CD8-positive, alpha-beta memory T cell (primary cell): ENCODE data around the gene YTHDF1. TPM values are rescaled to one million over a fixed set of nuclear protein-coding genes. Genes with fewer than 3 reads are reported as not detected.

Experiments used
- CTCF ChIA-PET: fragments of 350-600 bp; sonication (Branson Sonifier 250); formaldehyde crosslinking; loops from one replicate; lab custom pipeline; 2021; ENCODE audit warnings: antibody characterized with exemption; lab: Charles Lee
- POLR2A ChIA-PET: fragments of 350-600 bp; sonication (Branson Sonifier 250); formaldehyde crosslinking; loops from one replicate; lab custom pipeline; 2021; ENCODE audit warnings: antibody characterized with exemption; lab: Charles Lee
- DNase-seq, 5 donors: peaks; one replicate each; pipeline versions ENCODE4 v3.0.0 to v3.0.0-alpha.2; 2020 to 2022; ENCODE audit warnings: mixed read lengths in 1 of 5
- H3K27ac ChIP-seq: one replicate; pipeline ENCODE4 v1.7.0; 2013; ENCODE audit warnings: low read depth, mild to moderate bottlenecking, low read length, moderate library complexity
- H3K27me3 ChIP-seq: 2 replicates; pipeline ENCODE4 v1.7.0; 2013; ENCODE audit warnings: low read length, mild to moderate bottlenecking; ENCODE audit not compliant: insufficient read depth, poor library complexity, severe bottlenecking
- H3K36me3 ChIP-seq: 2 replicates; pipeline ENCODE4 v1.7.0; 2013; ENCODE audit warnings: mild to moderate bottlenecking, low read length, moderate library complexity; ENCODE audit not compliant: insufficient read depth
- H3K4me1 ChIP-seq: 2 replicates; pipeline ENCODE4 v1.7.0; 2013; ENCODE audit warnings: mild to moderate bottlenecking, low read length, moderate library complexity; ENCODE audit not compliant: insufficient read depth
- H3K4me3 ChIP-seq: 2 replicates; pipeline ENCODE4 v1.7.0; 2013; ENCODE audit warnings: mild to moderate bottlenecking, low read length
- H3K9me3 ChIP-seq: 2 replicates; pipeline ENCODE4 v1.7.0; 2013; ENCODE audit warnings: mild to moderate bottlenecking, low read length
- H3K27ac Mint-ChIP-seq, 8 donors: one replicate each; pipeline ENCODE4 v1.8.0; 2020 to 2021; ENCODE audit warnings: mixed read lengths in 8 of 8, mild to moderate bottlenecking in 6 of 8, inconsistent platforms in 3 of 8, moderate library complexity in 3 of 8
- H3K27me3 Mint-ChIP-seq, 2 donors: one replicate each; pipeline ENCODE4 v1.8.0; 2020 to 2021; ENCODE audit warnings: mixed read lengths in 2 of 2, mild to moderate bottlenecking in 1 of 2, moderate library complexity in 1 of 2
- H3K36me3 Mint-ChIP-seq, 3 donors: one replicate each; pipeline ENCODE4 v1.8.0; 2020 to 2021; ENCODE audit warnings: mixed read lengths in 3 of 3, inconsistent platforms in 1 of 3, mild to moderate bottlenecking in 1 of 3
- H3K4me1 Mint-ChIP-seq, 3 donors: one replicate each; pipeline ENCODE4 v1.8.0; 2020 to 2021; ENCODE audit warnings: mixed read lengths in 3 of 3, inconsistent platforms in 1 of 3, mild to moderate bottlenecking in 1 of 3
- H3K4me3 Mint-ChIP-seq, 7 donors: one replicate each; pipeline ENCODE4 v1.8.0; 2020 to 2021; ENCODE audit warnings: mixed read lengths in 7 of 7, mild to moderate bottlenecking in 6 of 7, moderate library complexity in 4 of 7, inconsistent platforms in 2 of 7
- H3K9me3 Mint-ChIP-seq, 5 donors: one replicate each; pipeline ENCODE4 v1.8.0; 2020 to 2022; ENCODE audit warnings: mixed read lengths in 5 of 5, mild to moderate bottlenecking in 3 of 5, moderate library complexity in 2 of 5, inconsistent platforms in 1 of 5
- polyA plus RNA-seq: library from polyadenylated mRNA; unstranded; fragments of 300-500 nt; fragmentation: Illumina TruSeq; gene quantifications from one replicate; pipeline ENCODE4 v1.2.3, GENCODE V29; 2021
- total RNA-seq, 2 experiments: library from RNA; stranded (reverse); gene quantifications; one replicate each; pipeline ENCODE4 v1.2.3, GENCODE V29; 2021

The YTHDF1 gene
- total RNA-seq (10 to 100 TPM; 47.0 to 47.5 TPM), polyA plus RNA-seq (43.1 TPM)

DNA sequence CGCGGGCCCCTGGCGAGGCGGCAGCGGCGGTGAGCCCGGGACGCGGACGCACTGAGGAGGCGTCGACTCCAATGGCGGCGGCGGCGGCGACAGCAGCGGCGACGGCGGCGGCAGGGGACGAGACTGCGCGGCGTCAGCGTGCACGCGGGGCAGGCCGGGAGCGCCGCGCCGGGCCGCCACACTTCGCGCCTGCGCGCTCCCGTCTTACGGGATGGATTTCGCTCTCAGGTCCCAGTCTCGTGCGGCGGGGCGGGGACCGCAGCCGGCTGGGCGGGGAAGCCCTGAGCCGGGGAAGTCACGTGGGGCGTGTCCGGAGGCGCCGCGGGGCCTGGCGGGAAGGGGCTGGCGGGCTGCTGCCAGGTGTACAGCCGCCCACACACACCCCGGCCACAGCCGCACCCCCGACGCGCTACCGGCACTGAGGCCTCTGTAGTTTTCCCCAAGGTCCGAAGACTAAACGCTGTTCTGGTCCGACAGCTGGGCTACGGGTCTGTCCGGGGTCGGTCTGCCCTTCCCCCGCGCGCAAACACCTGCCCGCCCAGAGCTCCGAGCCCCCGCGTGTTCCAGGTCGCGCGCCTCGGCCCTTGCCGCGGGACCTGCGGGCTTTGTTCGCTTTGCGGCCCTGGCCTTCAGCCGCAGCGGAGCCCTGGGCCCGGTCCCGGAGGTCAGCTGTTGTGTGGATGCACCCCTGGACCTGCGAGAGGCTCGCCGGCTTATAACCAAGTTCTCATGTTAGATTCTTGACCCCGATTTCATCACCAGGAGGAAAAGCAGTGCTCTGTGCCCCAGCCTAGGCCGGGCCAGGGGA, at the start of gene YTHDF1:
Gene YTHDF1, minus strand, starts transcription at position 91 of the 808 bp plus-strand sequence. CDS start 239 bp downstream, outside the sequence.
- POLR2A ChIA-PET, result interaction anchor here (0.6 kb wide), 1 partner anchor 327 kb away, joined by 3 read pairs; no protein-coding TSS in a partner anchor
- peaks cover 43 to 48% (median 48%) of the 10 kb centered on the region in 3 donors for H3K4me1 Mint-ChIP-seq
- no peaks in the 10 kb centered on the region for H3K27me3 ChIP-seq

DNA sequence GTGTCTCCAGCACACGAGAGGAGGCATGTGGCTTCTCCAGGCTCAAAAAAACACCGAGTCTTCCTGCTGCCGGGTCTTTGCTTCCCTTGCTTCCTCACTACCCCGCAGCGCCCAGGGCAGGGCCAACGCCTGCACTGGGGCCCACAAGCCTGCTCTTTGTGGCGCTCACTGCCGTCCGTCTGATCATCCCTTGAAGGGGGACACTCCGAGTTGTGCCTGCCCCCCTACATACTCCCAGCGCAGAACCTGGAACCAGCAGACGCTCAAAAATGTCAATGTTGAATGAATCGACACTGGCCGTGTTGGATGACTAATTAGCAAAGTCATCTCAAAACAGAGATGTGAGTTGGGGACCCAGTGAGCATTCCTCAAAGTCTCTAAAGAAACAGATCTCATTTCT, 48.6 kb upstream of the YTHDF1 start:
- Mint-ChIP-seq H3K27ac (no peak overlapping the region), H3K4me3 (no peak overlapping the region), H3K27me3 (peaks cover 13 to 35% of the 10 kb centered on the region in 2 donors), H3K4me1 (peaks cover 2 to 8% (median 6%) of the 10 kb centered on the region in 3 donors), H3K9me3 (no peaks in the 10 kb centered on the region), H3K36me3 (no peaks in the 10 kb centered on the region)
- Histone ChIP-seq H3K9me3 (no peaks in the 10 kb centered on the region), H3K36me3 (no peaks in the 10 kb centered on the region), H3K4me1 (no peaks in the 10 kb centered on the region), H3K4me3 (no peak overlapping the region), H3K27ac (no peak overlapping the region), H3K27me3 (no peaks in the 10 kb centered on the region)
- no peak for DNase-seq
- ChIA-PET CTCF (no interaction called here), POLR2A (interaction anchor here (0.6 kb wide), 1 partner anchor 119 kb away, joined by 3 read pairs; no protein-coding TSS in a partner anchor)

More for the DNA sequence above, at the start of gene YTHDF1:
- peaks cover 15% of the 10 kb centered on the region for H3K36me3 ChIP-seq
- DNase-seq, result peak; percentile 91 to 96 (median 95)
- H3K27ac ChIP-seq, result peak within 1 kb of the TSS; percentile 73
- no peaks in the 10 kb centered on the region for H3K9me3 Mint-ChIP-seq
- peaks cover 0 to 11% of the 10 kb centered on the region in 2 donors for H3K27me3 Mint-ChIP-seq
- peak within 1 kb of the TSS; percentile 87 to 94 (median 91) for H3K4me3 Mint-ChIP-seq
- CTCF ChIA-PET, result interaction anchor here (0.8 to 1.9 kb wide), 2 partner anchors 8 to 9 kb away, joined by 3 to 7 read pairs; no protein-coding TSS in a partner anchor
- H3K27ac Mint-ChIP-seq, result peak within 1 kb of the TSS; percentile 88 to 98 (median 94)
- peak within 1 kb of the TSS; percentile 88 for H3K4me3 ChIP-seq
- H3K4me1 ChIP-seq, result peaks cover 47% of the 10 kb centered on the region
- no peaks in the 10 kb centered on the region for H3K9me3 ChIP-seq
- peaks cover 4 to 41% (median 10%) of the 10 kb centered on the region in 3 donors for H3K36me3 Mint-ChIP-seq

DNA sequence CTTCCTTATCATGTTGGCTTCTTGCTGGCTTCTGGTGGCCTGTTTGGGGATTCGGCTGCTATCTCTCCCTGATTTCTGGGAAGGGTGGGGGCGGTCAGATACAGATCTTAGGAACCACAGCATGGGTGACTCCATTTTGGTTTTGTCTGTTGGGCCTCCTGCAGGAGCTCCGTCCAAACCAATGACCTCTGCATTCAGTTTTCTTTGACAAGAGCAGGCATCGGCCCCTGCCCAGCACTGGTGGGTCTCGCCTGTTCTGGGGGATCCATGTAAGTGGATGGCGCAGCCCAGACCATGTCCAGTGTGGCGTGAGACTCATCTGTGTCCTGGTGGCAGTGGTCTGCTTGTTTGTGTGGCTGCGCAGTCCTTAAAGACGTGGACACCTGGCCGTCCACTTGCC, 48.1 kb upstream of the YTHDF1 start:
- H3K27me3 ChIP-seq, result no peaks in the 10 kb centered on the region
- H3K9me3 ChIP-seq, result no peaks in the 10 kb centered on the region
- H3K36me3 ChIP-seq, result no peaks in the 10 kb centered on the region
- Mint-ChIP-seq H3K4me1 (peaks cover 2 to 8% (median 6%) of the 10 kb centered on the region in 3 donors), H3K9me3 (no peaks in the 10 kb centered on the region), H3K36me3 (no peaks in the 10 kb centered on the region), H3K27me3 (peaks cover 13 to 35% of the 10 kb centered on the region in 2 donors), H3K27ac (no peak overlapping the region), H3K4me3 (no peak overlapping the region)
- H3K4me1 ChIP-seq, result no peaks in the 10 kb centered on the region
- no peak overlapping the region for H3K27ac ChIP-seq
- CTCF ChIA-PET, result no interaction called here
- no peak for DNase-seq
- POLR2A ChIA-PET, result interaction anchor here (0.6 kb wide), 1 partner anchor 119 kb away, joined by 3 read pairs; no protein-coding TSS in a partner anchor
- H3K4me3 ChIP-seq, result no peak overlapping the region

DNA sequence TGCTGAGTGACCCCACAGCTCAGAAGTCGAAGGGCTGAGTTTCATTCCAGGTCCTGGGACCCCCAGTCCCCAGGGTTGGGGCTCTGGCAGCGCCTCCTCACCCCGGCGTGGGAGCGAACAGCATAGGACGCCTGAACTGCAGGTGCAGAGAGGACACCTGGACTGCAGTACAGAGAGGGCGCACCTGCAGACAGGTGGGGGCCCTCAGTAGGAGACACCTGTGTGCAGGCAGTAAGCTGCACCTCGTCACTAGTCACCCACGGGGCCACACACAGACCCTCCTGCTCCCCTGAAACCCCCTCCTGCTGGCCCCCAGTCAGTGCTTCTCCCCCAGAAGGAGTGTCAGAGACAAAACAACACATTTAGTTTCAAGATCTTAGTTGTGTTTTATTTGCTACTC, 46.9 kb upstream of the YTHDF1 start:
- Histone ChIP-seq H3K27me3 (no peaks in the 10 kb centered on the region), H3K9me3 (no peaks in the 10 kb centered on the region), H3K4me1 (no peaks in the 10 kb centered on the region), H3K4me3 (no peak overlapping the region), H3K36me3 (no peaks in the 10 kb centered on the region), H3K27ac (no peak overlapping the region)
- Mint-ChIP-seq H3K27ac (no peak overlapping the region), H3K27me3 (peaks cover 12 to 40% of the 10 kb centered on the region in 2 donors), H3K9me3 (no peaks in the 10 kb centered on the region), H3K4me1 (peaks cover 2 to 8% (median 6%) of the 10 kb centered on the region in 3 donors), H3K36me3 (no peaks in the 10 kb centered on the region), H3K4me3 (no peak overlapping the region)
- DNase-seq, result no peak
- CTCF ChIA-PET, result no interaction called here
- POLR2A ChIA-PET, result no interaction called here

DNA sequence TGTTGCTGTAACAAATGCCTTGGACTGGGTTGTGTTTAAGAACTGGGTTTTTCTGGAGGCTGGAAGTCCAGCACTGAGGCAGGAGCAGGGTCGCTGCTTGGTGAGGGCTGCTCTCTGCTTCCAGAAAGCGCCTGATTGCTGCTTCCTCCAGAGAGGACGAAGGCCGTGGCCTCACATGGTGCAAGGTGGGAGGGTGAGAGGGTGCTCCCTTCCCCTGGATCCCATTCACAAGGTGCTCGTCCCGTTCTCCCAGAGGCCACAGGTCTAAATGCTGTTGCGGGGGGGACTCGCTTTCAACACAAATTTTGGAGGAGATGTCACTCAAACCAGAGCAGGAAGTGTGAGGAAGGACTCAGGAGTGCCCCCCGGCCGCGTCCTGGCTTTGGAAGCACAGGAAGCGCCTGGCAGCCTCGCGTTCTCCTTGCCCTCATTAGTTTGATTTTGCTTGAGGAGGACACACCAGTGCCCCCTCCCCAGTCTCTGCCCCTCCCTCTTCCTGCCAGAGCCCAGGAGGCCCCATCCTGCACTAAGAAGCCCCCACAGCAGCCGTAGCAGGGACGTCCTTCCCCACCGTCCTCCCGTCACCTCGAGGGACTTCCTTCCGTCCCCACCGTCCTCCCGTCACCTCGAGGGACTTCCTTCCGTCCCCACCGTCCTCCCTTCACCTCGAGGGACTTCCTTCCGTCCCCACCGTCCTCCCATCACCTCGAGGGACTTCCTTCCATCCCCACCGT, 46.0 kb upstream of the YTHDF1 start:
- DNase-seq, result no peak
- CTCF ChIA-PET, result no interaction called here
- peaks cover 2 to 8% (median 6%) of the 10 kb centered on the region in 3 donors for H3K4me1 Mint-ChIP-seq
- H3K36me3 Mint-ChIP-seq, result peaks cover 0 to 2% (median 0%) of the 10 kb centered on the region in 3 donors
- H3K27me3 ChIP-seq, result no peaks in the 10 kb centered on the region
- H3K36me3 ChIP-seq, result no peaks in the 10 kb centered on the region
- H3K4me3 Mint-ChIP-seq, result peak overlapping the region in 1 of 7 donors; percentile 88
- H3K9me3 ChIP-seq, result no peaks in the 10 kb centered on the region
- peak overlapping the region in 1 of 8 donors; percentile 95 for H3K27ac Mint-ChIP-seq
- H3K27me3 Mint-ChIP-seq, result peaks cover 16 to 38% of the 10 kb centered on the region in 2 donors
- no peaks in the 10 kb centered on the region for H3K4me1 ChIP-seq
- no peak overlapping the region for H3K27ac ChIP-seq
- H3K4me3 ChIP-seq, result no peak overlapping the region
- no peaks in the 10 kb centered on the region for H3K9me3 Mint-ChIP-seq
- POLR2A ChIA-PET, result no interaction called here

DNA sequence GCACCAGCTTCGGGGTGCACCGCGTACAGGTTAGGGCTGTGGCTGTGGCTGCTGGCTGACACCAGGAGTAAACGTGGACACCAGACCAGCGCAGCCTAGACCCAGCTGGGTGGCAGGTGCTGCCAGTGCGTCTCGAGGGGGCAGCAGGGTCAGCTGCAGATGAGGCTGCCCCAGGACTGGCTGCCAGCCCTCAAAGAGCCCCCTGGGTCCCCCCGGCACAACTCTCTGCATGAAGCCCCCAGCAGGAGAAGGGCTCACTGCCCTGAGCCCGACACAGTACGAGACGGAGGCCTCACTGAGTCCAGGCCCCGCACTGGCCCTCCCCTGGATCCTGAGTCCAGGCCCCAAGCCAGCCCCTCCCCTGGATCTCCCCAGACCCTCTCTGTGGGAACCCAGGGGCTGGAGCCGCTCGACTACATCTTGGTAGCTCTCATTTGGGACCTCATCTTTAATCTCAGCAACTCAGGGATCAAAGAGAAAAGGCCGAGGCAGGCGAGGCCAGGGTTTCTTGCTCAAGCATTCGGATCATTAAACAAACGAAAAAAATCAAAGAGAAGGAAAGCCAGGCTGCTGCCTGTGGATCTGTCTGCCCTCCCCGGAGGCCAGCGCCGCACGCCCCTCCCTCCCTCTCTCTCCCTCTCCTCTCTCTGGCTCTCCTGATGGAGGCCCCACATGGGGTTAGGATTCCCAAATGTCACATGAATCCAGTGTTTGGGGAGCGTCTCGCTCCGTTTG, 45.3 kb upstream of the YTHDF1 start:
- Mint-ChIP-seq H3K9me3 (no peaks in the 10 kb centered on the region), H3K4me3 (no peak overlapping the region), H3K27me3 (peaks cover 18 to 42% of the 10 kb centered on the region in 2 donors), H3K36me3 (peaks cover 0 to 3% (median 0%) of the 10 kb centered on the region in 3 donors), H3K4me1 (peaks cover 2 to 8% (median 6%) of the 10 kb centered on the region in 3 donors), H3K27ac (no peak overlapping the region)
- no peaks in the 10 kb centered on the region for H3K36me3 ChIP-seq
- no peak overlapping the region for H3K27ac ChIP-seq
- no peak for DNase-seq
- no peaks in the 10 kb centered on the region for H3K9me3 ChIP-seq
- ChIA-PET CTCF (no interaction called here), POLR2A (no interaction called here)
- peaks cover 2% of the 10 kb centered on the region for H3K27me3 ChIP-seq
- H3K4me3 ChIP-seq, result no peak overlapping the region
- no peaks in the 10 kb centered on the region for H3K4me1 ChIP-seq

DNA sequence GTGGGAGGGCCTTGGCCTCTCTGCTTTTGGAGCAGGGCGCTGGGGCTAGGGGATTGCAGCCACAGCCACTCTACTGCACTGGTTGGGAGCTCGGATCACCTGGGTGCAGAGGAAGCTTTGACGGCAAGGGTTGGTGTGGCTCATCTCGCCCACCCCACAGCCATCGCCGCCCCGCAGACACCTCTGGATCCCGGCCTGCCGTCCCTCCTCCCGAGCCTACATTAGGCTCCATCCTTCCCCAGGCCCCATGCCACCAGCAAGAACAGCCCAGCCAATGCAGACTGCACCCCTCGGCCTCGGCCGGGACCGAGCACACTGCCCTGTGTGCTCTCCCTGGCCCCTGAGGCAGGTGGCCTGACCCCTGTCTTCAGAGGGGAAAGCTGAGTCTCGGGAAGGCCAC, 44.6 kb upstream of the YTHDF1 start:
- no peak for DNase-seq
- Histone ChIP-seq H3K4me3 (no peak overlapping the region), H3K9me3 (no peaks in the 10 kb centered on the region), H3K27ac (no peak overlapping the region), H3K27me3 (peaks cover 8% of the 10 kb centered on the region), H3K36me3 (no peaks in the 10 kb centered on the region), H3K4me1 (no peaks in the 10 kb centered on the region)
- Mint-ChIP-seq H3K27me3 (peaks cover 18 to 42% of the 10 kb centered on the region in 2 donors), H3K4me3 (no peak overlapping the region), H3K27ac (no peak overlapping the region), H3K36me3 (peaks cover 0 to 3% (median 0%) of the 10 kb centered on the region in 3 donors), H3K9me3 (no peaks in the 10 kb centered on the region), H3K4me1 (peaks cover 3 to 8% (median 7%) of the 10 kb centered on the region in 3 donors)
- POLR2A ChIA-PET, result no interaction called here
- CTCF ChIA-PET, result no interaction called here
